ENCODE results near the gene GAS2L2.

Gene GAS2L2

GRCh38 chr17:35766903-35767510 lies 14.0 kb upstream of the GAS2L2 start:
- peak; percentile 28 for TF ChIP-seq CTCF (IDR thresholded peaks at IDR 0.05; ENCODE audit: control extremely low read depth, extremely low read depth, low read depth, missing control alignments)
- peak; percentile 60 for DNase-seq (ENCODE audit: extremely low spot score)
- CTCF ChIA-PET, result interaction anchor here (0.7 to 11.0 kb wide), 9 partner anchors 8 to 337 kb away, joined by 3 to 222 read pairs (median 5); partner anchors contain the start of gene TAF15
- POLR2A ChIA-PET, result interaction anchor here (0.7 kb wide), 1 partner anchor 113 kb away, joined by 3 read pairs; the partner anchor contains the start of gene CCL5

- no peak for DNase-seq (ENCODE audit: extremely low spot score)
- CTCF ChIA-PET, result interaction anchor here (0.7 to 11.0 kb wide), 9 partner anchors 9 to 337 kb away, joined by 3 to 222 read pairs (median 5); partner anchors contain the start of gene TAF15
- POLR2A ChIA-PET, result interaction anchor here (0.7 kb wide), 1 partner anchor 113 kb away, joined by 3 read pairs; the partner anchor contains the start of gene CCL5
- no peak for TF ChIP-seq CTCF (IDR thresholded peaks at IDR 0.05; ENCODE audit: control extremely low read depth, extremely low read depth, low read depth, missing control alignments)
Observed at GRCh38 chr17:35766489-35766877, 13.4 kb upstream of the GAS2L2 start.

- TF ChIP-seq CTCF (IDR thresholded peaks at IDR 0.05; ENCODE audit: control extremely low read depth, extremely low read depth, low read depth, missing control alignments), result no peak
- no peak for DNase-seq (ENCODE audit: extremely low spot score)
- ChIA-PET POLR2A (no interaction called here), CTCF (interaction anchor here (1.3 to 11.0 kb wide), 7 partner anchors 9 to 43 kb away, joined by 5 to 222 read pairs (median 11); partner anchors contain the start of gene TAF15)
Observed at GRCh38 chr17:35765756-35766488, 12.9 kb upstream of the GAS2L2 start.

GRCh38 chr17:35765086-35765710 lies 12.2 kb upstream of the GAS2L2 start:
- ChIA-PET POLR2A (no interaction called here), CTCF (interaction anchor here (1.2 to 11.0 kb wide), 11 partner anchors 9 to 55 kb away, joined by 7 to 222 read pairs (median 16); partner anchors contain the start of genes RASL10B and TAF15)
- TF ChIP-seq CTCF (IDR thresholded peaks at IDR 0.05; ENCODE audit: control extremely low read depth, extremely low read depth, low read depth, missing control alignments), result no peak
- DNase-seq (ENCODE audit: extremely low spot score), result no peak

- peak; percentile 95 for DNase-seq (ENCODE audit: extremely low spot score)
- ChIA-PET CTCF (interaction anchor here (0.6 to 11.0 kb wide), 51 partner anchors 9 to 1288 kb away, joined by 3 to 222 read pairs (median 5); partner anchors contain the start of genes GAS2L2, RASL10B and TAF15), POLR2A (interaction anchor here (1.2 kb wide), 1 partner anchor 45 kb away, joined by 4 read pairs; the partner anchor contains the start of gene TAF15)
- TF ChIP-seq CTCF (IDR thresholded peaks at IDR 0.05; ENCODE audit: control extremely low read depth, extremely low read depth, low read depth, missing control alignments), result peak; percentile 97
Observed at GRCh38 chr17:35764123-35764991, 11.3 kb upstream of the GAS2L2 start.

Measured in GM10248 (cell line).